Activated CD4-positive, CD25-positive, alpha-beta regulatory T cell treated with anti-CD3 and anti-CD28 coated beads, Interleukin-2, amount 50 U/mL, for 72 hours (primary cell): ENCODE results near the gene STMN3.

Experiments
- DNase-seq: peaks from one replicate; pipeline ENCODE4 v3.0.0; 2021

STMN3 gene

DNA sequence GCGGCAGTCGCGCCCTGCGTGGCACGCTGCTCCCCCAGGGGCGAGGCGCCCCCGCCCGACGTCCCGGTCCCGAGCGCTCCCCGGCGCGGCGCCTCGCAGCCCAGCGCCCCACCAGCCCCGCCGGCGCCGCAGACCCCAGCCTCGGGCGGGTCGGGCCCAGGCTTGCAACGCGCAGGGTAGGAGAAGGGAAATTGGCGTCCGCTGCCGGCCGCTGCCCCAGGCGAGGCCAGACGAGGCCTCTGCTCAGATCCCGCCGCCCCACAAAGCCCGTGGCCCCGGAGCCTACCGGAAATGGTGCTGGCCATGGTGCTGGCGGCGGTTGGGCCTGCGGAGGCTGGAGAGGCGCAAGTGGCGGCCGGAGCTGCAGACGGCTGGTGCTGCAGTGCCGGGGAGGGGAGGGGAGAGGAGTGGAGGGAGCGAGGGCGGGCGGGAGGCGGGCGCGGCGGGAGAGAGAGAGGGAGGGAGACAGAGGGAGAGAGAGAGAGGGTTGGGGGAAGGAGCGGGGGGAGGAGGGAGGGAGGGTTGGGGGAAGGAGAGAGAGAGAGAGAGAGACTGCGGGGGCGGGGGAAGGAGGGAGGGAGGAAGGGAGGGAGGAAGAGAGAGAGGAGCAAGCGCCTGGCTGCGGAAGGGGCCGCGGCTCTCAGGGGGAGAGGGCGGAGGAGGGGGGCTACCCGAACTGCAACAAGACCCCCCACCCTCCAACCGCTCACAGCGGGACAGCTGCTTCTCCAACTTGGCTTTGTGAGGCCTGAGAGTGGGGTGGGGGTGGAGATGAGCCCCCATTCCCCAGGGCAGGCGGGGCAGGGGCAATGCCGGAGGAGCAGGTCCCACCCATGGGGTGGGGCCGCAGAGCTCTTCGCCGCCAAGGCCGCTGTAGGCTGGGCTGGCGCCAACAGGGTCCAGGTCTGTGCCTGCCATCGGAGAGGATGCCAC, at the start of gene STMN3:
TSS of gene STMN3 (minus strand) at position 384 of the 933 bp plus-strand sequence. CDS start at position 305, 79 bp downstream.
- peak; percentile 77 for DNase-seq

DNA sequence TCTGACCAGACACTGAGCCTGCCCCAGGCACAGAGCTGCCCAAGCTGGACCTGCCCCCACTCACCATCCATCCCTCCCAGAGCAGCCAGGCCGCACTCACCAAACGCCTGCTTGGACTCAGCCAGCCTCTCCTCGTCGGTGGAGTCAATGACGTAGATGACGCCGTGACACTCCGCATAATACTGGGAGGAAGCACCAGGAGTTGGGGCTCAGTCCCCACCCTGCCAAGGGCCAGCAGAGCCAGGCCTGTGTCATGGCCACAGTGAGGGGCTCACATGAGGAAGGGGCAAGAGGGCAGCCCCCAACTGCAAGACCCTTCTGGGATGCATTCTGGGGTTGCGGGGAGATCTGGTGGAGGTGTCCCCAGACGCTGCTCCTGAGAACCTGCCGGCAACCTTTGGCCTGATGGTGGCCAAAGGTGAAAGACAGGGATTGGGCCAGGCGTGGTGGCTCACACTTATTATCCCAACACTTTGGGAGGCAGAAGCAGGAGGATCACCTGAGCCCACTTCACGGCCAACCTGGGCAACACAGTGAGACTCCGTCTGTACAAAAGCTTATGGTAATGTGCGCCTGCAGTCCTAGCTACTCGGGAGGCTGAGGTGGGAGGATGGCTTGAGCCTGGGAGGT, 48.9 kb upstream of the STMN3 start:
- no peak for DNase-seq

- peak; percentile 31 for DNase-seq
Observed at GRCh38 chr20:63701329-63702035, 48.3 kb upstream of the STMN3 start.

DNA sequence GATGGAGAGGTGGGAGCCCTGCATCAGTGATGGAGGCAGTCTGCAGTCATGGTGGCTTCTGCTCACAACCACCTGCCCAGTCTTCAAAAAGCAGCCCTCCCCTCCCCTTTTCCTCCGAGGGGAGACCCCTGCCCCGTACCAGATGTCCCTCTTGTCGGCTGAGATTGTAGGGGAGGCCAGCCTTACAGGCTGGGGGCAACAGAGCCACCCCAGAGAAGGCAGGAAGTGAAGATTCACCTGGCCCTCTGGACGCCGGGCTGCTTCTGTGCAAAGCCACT, 47.8 kb upstream of the STMN3 start:
- DNase-seq = no peak

DNA sequence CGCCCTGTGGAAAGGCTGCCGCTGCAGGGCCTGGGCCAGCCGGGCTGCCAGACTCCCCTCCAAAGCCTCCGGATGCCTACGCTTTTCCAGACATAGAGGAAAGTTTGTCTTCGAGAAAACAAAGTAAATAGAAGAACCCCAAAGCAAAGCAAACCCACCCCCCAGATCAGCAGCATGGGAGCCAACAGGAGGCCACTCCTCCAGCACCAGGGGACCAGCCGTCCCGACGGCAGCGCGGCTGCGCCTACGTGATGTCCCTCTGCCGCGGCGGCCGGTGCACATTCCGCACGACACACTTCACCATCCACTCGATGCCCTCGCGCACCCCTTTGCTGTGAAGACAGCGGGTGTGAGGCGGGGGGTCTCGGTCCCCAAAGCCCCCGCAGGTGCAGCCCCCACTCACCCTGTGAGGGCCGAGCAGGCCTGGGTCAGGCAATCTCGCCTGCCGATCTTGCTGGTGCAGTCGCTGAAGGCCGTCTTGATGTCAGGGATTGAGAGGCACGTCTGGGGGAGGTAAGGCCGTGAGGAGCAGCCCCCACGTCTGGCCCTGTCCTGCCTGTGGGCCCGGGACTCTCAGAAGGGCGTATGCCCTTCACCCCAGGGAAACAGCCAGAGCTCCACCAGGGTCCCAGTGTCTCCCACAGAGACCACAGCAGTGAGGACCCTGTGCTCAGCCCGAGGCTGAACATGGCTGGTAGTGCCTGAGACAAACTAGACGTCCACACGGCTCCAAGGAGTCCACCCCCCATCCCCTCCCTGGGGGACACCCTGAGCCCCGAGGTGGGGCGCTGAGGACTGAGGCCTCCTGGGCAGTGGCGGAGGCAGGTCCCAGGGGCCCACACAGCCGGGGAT, 47.2 kb upstream of the STMN3 start:
- peak; percentile 30 for DNase-seq

DNA sequence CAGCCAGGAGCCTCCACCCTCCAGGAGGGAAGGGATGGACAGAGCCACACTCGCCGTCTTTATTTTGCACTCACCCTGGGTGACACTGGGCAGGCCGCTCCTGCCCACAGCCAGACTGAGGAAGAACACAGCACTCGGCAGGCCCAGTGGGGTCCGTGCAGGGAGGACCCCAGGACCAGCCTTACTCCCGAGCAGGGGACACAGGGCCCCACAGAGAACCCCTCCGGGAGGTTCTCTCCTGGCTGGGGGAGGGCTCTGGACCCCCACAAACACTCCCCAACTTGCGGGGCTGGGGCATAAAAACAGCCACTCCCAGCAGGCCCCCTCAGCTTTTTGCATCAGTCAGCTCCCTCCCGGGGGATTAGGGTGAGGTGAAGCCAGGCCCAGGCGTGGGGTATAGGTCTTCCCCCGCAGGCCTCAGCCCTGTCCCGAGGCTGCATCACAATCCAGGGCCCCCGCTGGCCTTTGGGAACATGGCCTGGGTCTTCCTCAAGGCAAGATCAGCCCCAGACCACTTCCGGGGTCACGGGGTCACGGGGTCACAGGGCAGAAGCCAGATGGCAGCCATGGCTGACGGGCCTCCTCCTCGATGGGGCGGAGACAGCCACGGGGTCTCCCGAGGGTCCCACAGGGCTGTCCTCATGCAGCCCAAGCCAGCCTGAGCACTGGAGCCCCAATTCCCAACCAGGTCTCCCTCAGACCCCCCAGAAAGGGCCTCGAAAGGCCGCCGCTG, 46.4 kb upstream of the STMN3 start:
- peak; percentile 34 for DNase-seq

- DNase-seq = peak; percentile 40
Observed at GRCh38 chr20:63698739-63699465, 45.7 kb upstream of the STMN3 start.

GRCh38 chr20:63697868-63698545, 44.8 kb upstream of the STMN3 start:
- no peak for DNase-seq

GRCh38 chr20:63697357-63697867, 44.2 kb upstream of the STMN3 start:
- DNase-seq = peak; percentile 34

GRCh38 chr20:63696628-63697356, 43.6 kb upstream of the STMN3 start, which contains the start of gene TNFRSF6B:
Gene TNFRSF6B (plus strand): TSS chr20:63696652. CDS start chr20:63696768, 116 bp downstream.
- peak; percentile 36 for DNase-seq

DNA sequence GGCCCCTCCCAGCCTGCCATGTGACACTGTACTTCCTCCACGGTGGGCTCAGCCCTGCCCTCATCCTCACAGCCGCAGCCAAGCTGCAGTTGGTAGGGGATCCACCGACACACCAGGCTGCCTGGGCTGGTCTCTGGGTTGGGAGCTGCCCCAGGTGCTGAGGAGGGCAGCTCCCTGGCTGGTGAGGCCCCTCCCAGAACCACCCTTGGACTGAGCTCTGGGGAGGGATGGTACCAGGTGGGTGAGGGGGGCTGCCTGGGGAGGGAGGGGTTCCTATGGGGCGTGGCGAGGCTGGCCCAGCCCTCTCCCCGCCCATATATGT, 43.0 kb upstream of the STMN3 start:
- no peak for DNase-seq

GRCh38 chr20:63695424-63696305, 42.4 kb upstream of the STMN3 start:
- no peak for DNase-seq

GRCh38 chr20:63694584-63695423, 41.6 kb upstream of the STMN3 start:
- no peak for DNase-seq

- DNase-seq = no peak
Observed at GRCh38 chr20:63693733-63694583, 40.7 kb upstream of the STMN3 start.

DNA sequence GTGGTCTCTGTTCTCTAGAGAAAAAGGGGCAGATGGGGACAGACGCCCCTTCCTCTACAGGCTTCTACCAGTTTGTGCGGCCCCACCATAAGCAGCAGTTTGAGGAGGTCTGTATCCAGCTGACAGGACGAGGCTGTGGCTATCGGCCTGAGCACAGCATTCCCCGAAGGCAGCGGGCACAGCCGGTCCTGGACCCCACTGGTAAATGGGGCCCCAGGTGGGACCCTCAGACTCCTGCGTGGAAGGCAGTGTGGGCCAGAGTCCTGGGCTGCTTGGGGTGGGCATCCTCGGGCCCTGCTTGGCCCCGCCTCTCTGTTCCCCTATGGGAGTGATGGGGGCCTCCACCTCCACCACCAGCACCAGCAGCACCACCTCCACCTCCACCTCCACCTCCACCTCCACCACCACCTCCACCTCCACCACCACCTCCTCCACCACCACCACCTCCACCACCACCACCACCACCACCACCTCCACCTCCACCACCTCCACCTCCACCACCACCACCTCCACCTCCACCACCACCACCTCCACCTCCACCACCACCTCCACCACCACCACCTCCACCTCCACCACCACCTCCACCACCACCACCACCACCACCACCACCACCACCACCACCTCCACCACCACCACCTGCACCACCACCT, 40.0 kb upstream of the STMN3 start:
- no peak for DNase-seq

DNA sequence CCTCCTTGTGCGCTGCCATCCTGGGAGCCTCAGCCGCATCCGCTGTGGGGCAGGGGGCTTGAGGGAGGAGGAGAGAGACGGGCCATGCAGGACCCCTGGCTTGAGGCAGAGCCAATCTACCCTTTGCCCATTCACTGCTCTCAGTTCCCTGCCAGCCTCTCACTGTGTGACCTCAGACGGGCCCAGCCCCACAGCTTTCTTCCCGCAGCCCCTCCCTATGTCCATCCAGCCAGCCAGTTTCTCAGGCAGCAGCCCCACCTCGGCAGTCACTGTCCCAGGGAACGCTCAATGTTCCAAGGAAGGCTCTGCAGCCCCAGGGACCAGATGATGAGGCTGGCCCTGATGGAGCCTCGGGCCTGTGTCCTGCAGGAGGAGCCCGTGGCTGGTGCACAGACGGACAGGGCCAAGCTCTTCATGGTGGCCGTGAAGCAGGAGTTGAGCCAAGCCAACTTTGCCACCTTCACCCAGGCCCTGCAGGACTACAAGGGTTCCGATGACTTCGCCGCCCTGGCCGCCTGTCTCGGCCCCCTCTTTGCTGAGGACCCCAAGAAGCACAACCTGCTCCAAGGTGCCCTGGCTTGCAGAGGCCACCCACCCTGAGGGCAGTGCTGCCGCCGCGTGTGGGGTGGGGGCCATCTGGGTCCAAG, 39.3 kb upstream of the STMN3 start:
- no peak for DNase-seq
